ENCODE results near the gene PTPRCAP. TPM values are rescaled to one million over a fixed set of nuclear protein-coding genes. Genes with fewer than 3 reads are reported as not detected.
A peak's percentile ranks its signal among the peaks of the same experiment; 100 is the strongest.

The PTPRCAP gene
- total and polyA plus RNA-seq, 5 donors from 2014 or later: 291 to 1,084 (median 970) TPM

- Histone ChIP-seq H3K27me3 (ENCODE audit: control insufficient read depth, insufficient read depth, low read length) (no peaks in the 10 kb centered on the region), H3K4me3 (ENCODE audit: low read depth, low read length) (no peak overlapping the region), H3K36me3 (ENCODE audit: control insufficient read depth, insufficient read depth, low read length) (peaks cover 35% of the 10 kb centered on the region), H3K27ac (ENCODE audit: insufficient read depth, low read length, poor library complexity, severe bottlenecking) (peak overlapping the region; percentile 65), H3K4me1 (ENCODE audit: control insufficient read depth, insufficient read depth, low read length, poor library complexity, severe bottlenecking) (peaks cover 60% of the 10 kb centered on the region), H3K9me3 (ENCODE audit: control insufficient read depth in 2 of 2, low read length in 2 of 2) (no peaks in the 10 kb centered on the region)
- H3K36me3 Mint-ChIP-seq: peaks cover 4% of the 10 kb centered on the region
- no peaks in the 10 kb centered on the region for H3K27me3 Mint-ChIP-seq
- ATAC-seq (ENCODE audit: low read depth in 2 of 2) (no peak), DNase-seq (no peak)
- no peaks in the 10 kb centered on the region for H3K9me3 Mint-ChIP-seq
- peaks cover 0 to 65% (median 15%) of the 10 kb centered on the region in 4 donors for H3K4me1 Mint-ChIP-seq
- peak overlapping the region; percentile 80 to 90 (median 87) for H3K27ac Mint-ChIP-seq
- peak overlapping the region; percentile 61 to 82 (median 69) for H3K4me3 Mint-ChIP-seq
Measured at GRCh38 chr11:67396587-67397389, 40.7 kb downstream of the PTPRCAP start.

- H3K27me3 ChIP-seq (ENCODE audit: control insufficient read depth, insufficient read depth, low read length): no peaks in the 10 kb centered on the region
- Mint-ChIP-seq H3K36me3 (peaks cover 4% of the 10 kb centered on the region), H3K4me1 (peaks cover 0 to 70% (median 17%) of the 10 kb centered on the region in 4 donors), H3K27me3 (no peaks in the 10 kb centered on the region), H3K27ac (peak overlapping the region in 1 of 3 donors; percentile 52), H3K4me3 (peak overlapping the region; percentile 19 to 72 (median 36)), H3K9me3 (no peaks in the 10 kb centered on the region)
- peak overlapping the region; percentile 65 for H3K27ac ChIP-seq (ENCODE audit: insufficient read depth, low read length, poor library complexity, severe bottlenecking)
- ATAC-seq (ENCODE audit: low read depth in 2 of 2) (no peak), DNase-seq (no peak)
- H3K9me3 ChIP-seq (ENCODE audit: control insufficient read depth in 2 of 2, low read length in 2 of 2): no peaks in the 10 kb centered on the region
- H3K4me3 ChIP-seq (ENCODE audit: low read depth, low read length): no peak overlapping the region
- peaks cover 35% of the 10 kb centered on the region for H3K36me3 ChIP-seq (ENCODE audit: control insufficient read depth, insufficient read depth, low read length)
- peaks cover 62% of the 10 kb centered on the region for H3K4me1 ChIP-seq (ENCODE audit: control insufficient read depth, insufficient read depth, low read length, poor library complexity, severe bottlenecking)
Measured at GRCh38 chr11:67396259-67396581, 41.3 kb downstream of the PTPRCAP start.

- peaks cover 0 to 71% (median 18%) of the 10 kb centered on the region in 4 donors for H3K4me1 Mint-ChIP-seq
- H3K4me3 Mint-ChIP-seq: peak overlapping the region in 1 of 4 donors; percentile 81
Measured at GRCh38 chr11:67395555-67396258, 41.8 kb downstream of the PTPRCAP start.

GRCh38 chr11:67393990-67394389 is 43.5 kb downstream of the PTPRCAP start:
- peak overlapping the region; percentile 68 to 92 (median 88) for H3K4me3 Mint-ChIP-seq
- H3K9me3 Mint-ChIP-seq: no peaks in the 10 kb centered on the region
- ATAC-seq (ENCODE audit: low read depth in 2 of 2) (no peak), DNase-seq (no peak)
- Histone ChIP-seq H3K4me3 (ENCODE audit: low read depth, low read length) (no peak overlapping the region), H3K36me3 (ENCODE audit: control insufficient read depth, insufficient read depth, low read length) (peaks cover 23% of the 10 kb centered on the region), H3K27me3 (ENCODE audit: control insufficient read depth, insufficient read depth, low read length) (no peaks in the 10 kb centered on the region), H3K27ac (ENCODE audit: insufficient read depth, low read length, poor library complexity, severe bottlenecking) (no peak overlapping the region), H3K9me3 (ENCODE audit: control insufficient read depth in 2 of 2, low read length in 2 of 2) (no peaks in the 10 kb centered on the region), H3K4me1 (ENCODE audit: control insufficient read depth, insufficient read depth, low read length, poor library complexity, severe bottlenecking) (peaks cover 48% of the 10 kb centered on the region)
- no peaks in the 10 kb centered on the region for H3K27me3 Mint-ChIP-seq
- peaks cover 3% of the 10 kb centered on the region for H3K36me3 Mint-ChIP-seq
- peaks cover 0 to 66% (median 25%) of the 10 kb centered on the region in 4 donors for H3K4me1 Mint-ChIP-seq
- peak overlapping the region in 1 of 3 donors; percentile 28 for H3K27ac Mint-ChIP-seq

More at GRCh38 chr11:67395555-67396258, 41.8 kb downstream of the PTPRCAP start:
- no peak for DNase-seq
- Mint-ChIP-seq H3K27ac (no peak overlapping the region), H3K27me3 (no peaks in the 10 kb centered on the region), H3K36me3 (peaks cover 4% of the 10 kb centered on the region), H3K9me3 (no peaks in the 10 kb centered on the region)
- peaks cover 62% of the 10 kb centered on the region for H3K4me1 ChIP-seq (ENCODE audit: control insufficient read depth, insufficient read depth, low read length, poor library complexity, severe bottlenecking)
- no peaks in the 10 kb centered on the region for H3K27me3 ChIP-seq (ENCODE audit: control insufficient read depth, insufficient read depth, low read length)
- H3K27ac ChIP-seq (ENCODE audit: insufficient read depth, low read length, poor library complexity, severe bottlenecking): peak overlapping the region; percentile 65
- H3K9me3 ChIP-seq (ENCODE audit: control insufficient read depth in 2 of 2, low read length in 2 of 2): no peaks in the 10 kb centered on the region
- peaks cover 35% of the 10 kb centered on the region for H3K36me3 ChIP-seq (ENCODE audit: control insufficient read depth, insufficient read depth, low read length)
- no peak overlapping the region for H3K4me3 ChIP-seq (ENCODE audit: low read depth, low read length)
- ATAC-seq (ENCODE audit: low read depth in 2 of 2): no peak

GRCh38 chr11:67393437-67393836 is 44.0 kb downstream of the PTPRCAP start:
- H3K4me3 ChIP-seq (ENCODE audit: low read depth, low read length): no peak overlapping the region
- Mint-ChIP-seq H3K4me3 (peak overlapping the region; percentile 68 to 92 (median 88)), H3K9me3 (no peaks in the 10 kb centered on the region), H3K27me3 (no peaks in the 10 kb centered on the region), H3K27ac (no peak overlapping the region), H3K4me1 (peaks cover 0 to 66% (median 25%) of the 10 kb centered on the region in 4 donors), H3K36me3 (peaks cover 3% of the 10 kb centered on the region)
- H3K27me3 ChIP-seq (ENCODE audit: control insufficient read depth, insufficient read depth, low read length): no peaks in the 10 kb centered on the region
- H3K9me3 ChIP-seq (ENCODE audit: control insufficient read depth in 2 of 2, low read length in 2 of 2): no peaks in the 10 kb centered on the region
- ATAC-seq (ENCODE audit: low read depth in 2 of 2) (no peak), DNase-seq (no peak)
- peaks cover 43% of the 10 kb centered on the region for H3K4me1 ChIP-seq (ENCODE audit: control insufficient read depth, insufficient read depth, low read length, poor library complexity, severe bottlenecking)
- H3K27ac ChIP-seq (ENCODE audit: insufficient read depth, low read length, poor library complexity, severe bottlenecking): no peak overlapping the region
- peaks cover 18% of the 10 kb centered on the region for H3K36me3 ChIP-seq (ENCODE audit: control insufficient read depth, insufficient read depth, low read length)

- no peak for ATAC-seq (ENCODE audit: low read depth in 2 of 2)
- H3K36me3 ChIP-seq (ENCODE audit: control insufficient read depth, insufficient read depth, low read length): peaks cover 6% of the 10 kb centered on the region
- H3K27ac ChIP-seq (ENCODE audit: insufficient read depth, low read length, poor library complexity, severe bottlenecking): peak overlapping the region; percentile 72
Measured at GRCh38 chr11:67392183-67392715, 45.2 kb downstream of the PTPRCAP start.

GRCh38 chr11:67391304-67392182 is 45.9 kb downstream of the PTPRCAP start, which contains the start of gene RAD9A:
RAD9A (plus strand) TSS chr11:67391986; CDS start chr11:67392045, 59 bp downstream.
- Mint-ChIP-seq H3K4me1 (peaks cover 0 to 50% (median 14%) of the 10 kb centered on the region in 4 donors), H3K4me3 (peak within 1 kb of the TSS; percentile 68 to 92 (median 89)), H3K27ac (peak within 1 kb of the TSS; percentile 26 to 83 (median 82)), H3K27me3 (no peaks in the 10 kb centered on the region), H3K36me3 (peaks cover 3% of the 10 kb centered on the region), H3K9me3 (no peaks in the 10 kb centered on the region)
- peaks cover 24% of the 10 kb centered on the region for H3K4me1 ChIP-seq (ENCODE audit: control insufficient read depth, insufficient read depth, low read length, poor library complexity, severe bottlenecking)
- ATAC-seq (ENCODE audit: low read depth in 2 of 2) (peak; percentile 79 to 80), DNase-seq (peak; percentile 88 to 95 (median 93))
- peak within 1 kb of the TSS; percentile 72 for H3K27ac ChIP-seq (ENCODE audit: insufficient read depth, low read length, poor library complexity, severe bottlenecking)
- H3K4me3 ChIP-seq (ENCODE audit: low read depth, low read length): peak within 1 kb of the TSS; percentile 78
- no peaks in the 10 kb centered on the region for H3K9me3 ChIP-seq (ENCODE audit: control insufficient read depth in 2 of 2, low read length in 2 of 2)
- no peaks in the 10 kb centered on the region for H3K27me3 ChIP-seq (ENCODE audit: control insufficient read depth, insufficient read depth, low read length)
- H3K36me3 ChIP-seq (ENCODE audit: control insufficient read depth, insufficient read depth, low read length): peaks cover 6% of the 10 kb centered on the region

More at GRCh38 chr11:67392183-67392715, 45.2 kb downstream of the PTPRCAP start:
- no peaks in the 10 kb centered on the region for H3K9me3 ChIP-seq (ENCODE audit: control insufficient read depth in 2 of 2, low read length in 2 of 2)
- Mint-ChIP-seq H3K27ac (peak overlapping the region in 2 of 3 donors; percentile 73 to 82), H3K4me3 (peak overlapping the region; percentile 68 to 92 (median 89)), H3K4me1 (peaks cover 0 to 56% (median 19%) of the 10 kb centered on the region in 4 donors), H3K9me3 (no peaks in the 10 kb centered on the region), H3K36me3 (peaks cover 3% of the 10 kb centered on the region), H3K27me3 (no peaks in the 10 kb centered on the region)
- DNase-seq: no peak
- H3K4me1 ChIP-seq (ENCODE audit: control insufficient read depth, insufficient read depth, low read length, poor library complexity, severe bottlenecking): peaks cover 31% of the 10 kb centered on the region
- no peaks in the 10 kb centered on the region for H3K27me3 ChIP-seq (ENCODE audit: control insufficient read depth, insufficient read depth, low read length)
- H3K4me3 ChIP-seq (ENCODE audit: low read depth, low read length): peak overlapping the region; percentile 61

All from CD4-positive, CD25-positive, alpha-beta regulatory T cell (primary cell).